HG02981 (cell line): Measurements from ENCODE around the gene SPTLC2.
A peak's percentile ranks its signal among the peaks of the same experiment; 100 is the strongest.

ENCODE experiments used
- ATAC-seq: cut with Tn5 transposase; IDR thresholded peaks from one replicate; pipeline ENCODE4 v1.9.1; 2021; ENCODE audit warnings: mild to moderate bottlenecking, moderate library complexity; ENCODE audit not compliant: unreplicated experiment

Gene SPTLC2

DNA sequence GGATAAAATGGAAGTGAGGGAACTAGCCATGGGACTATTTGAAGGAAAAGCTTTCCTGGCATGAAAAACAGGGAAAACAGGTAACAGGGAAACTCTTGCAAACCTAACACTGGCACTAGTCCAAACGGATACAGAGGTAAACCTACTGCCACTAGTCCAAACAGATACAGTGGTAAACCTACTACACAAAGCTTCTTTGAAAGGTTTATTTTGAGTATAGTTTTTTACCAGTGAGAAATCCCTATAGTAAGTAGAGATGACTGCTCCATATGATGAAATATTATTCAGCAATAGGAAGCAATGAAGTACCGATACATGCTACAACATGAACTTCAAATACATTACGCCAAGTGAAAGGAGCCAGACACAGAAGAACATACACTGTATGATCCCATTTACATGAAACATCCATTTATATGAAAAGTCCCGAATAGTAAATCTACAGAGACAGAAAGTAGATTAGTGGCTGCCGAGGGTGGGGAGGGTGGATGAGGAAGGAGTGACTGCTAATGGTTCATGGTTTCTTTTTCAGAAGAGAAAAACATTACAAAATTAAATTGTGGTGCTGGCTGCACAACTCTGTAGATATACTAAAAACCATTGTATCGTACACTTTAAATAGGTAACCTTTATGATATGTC is 25.5 kb downstream of the SPTLC2 start:
- no peak for ATAC-seq

DNA sequence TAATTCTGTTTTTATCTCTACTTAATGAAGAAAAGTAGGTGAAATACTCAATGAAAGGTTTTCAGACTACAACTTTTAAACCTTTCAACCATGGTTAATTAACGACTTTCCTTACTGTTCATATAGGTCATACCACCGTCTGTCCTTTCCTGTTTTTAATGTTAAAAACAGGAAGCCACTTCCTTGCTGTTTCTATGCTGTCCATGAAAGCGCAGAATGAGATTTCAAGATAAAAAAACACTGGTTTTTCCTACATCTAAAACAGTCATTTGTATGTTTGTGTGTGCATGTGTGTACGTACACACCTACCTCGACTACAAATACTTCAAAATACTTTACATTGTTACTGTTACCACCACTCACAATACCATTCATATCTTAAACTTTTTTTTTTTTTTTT is 27.3 kb downstream of the SPTLC2 start:
- no peak for ATAC-seq

DNA sequence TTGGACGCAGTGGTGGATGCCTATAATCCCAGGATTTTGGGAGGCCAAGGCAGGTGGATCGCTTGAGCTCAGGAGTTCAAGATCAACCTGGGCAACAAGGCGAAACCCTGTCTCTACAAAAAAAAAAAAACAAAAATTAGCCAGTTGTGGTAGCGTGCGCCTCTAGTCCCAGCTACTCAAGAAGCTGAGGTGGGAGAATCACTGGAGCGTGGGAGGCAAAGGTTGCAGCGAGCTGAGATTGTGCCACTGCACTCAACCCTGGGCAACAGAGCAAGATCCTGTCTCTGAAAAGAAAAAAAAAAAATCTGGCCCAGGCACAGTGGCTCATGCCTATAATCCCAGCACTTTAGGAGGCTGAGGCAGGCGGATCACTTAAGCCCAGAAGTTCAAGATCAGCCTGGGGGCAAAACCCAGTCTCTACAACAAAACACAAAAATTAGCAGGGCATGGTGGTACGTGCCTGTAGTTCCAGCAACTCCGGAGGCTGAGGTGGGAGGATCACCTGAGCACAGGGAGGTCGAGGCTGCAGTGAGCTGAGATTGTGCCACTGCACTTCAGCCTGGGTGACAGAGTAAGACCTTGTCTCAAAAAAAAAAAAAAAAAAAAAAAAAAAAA is 27.9 kb downstream of the SPTLC2 start:
- peak; percentile 48 for ATAC-seq

- no peak for ATAC-seq
These were observed 31.1 kb downstream of the SPTLC2 start for GRCh38 chr14:77585385-77585784.

GRCh38 chr14:77584809-77585208 is 31.6 kb downstream of the SPTLC2 start:
- ATAC-seq = no peak

- no peak for ATAC-seq
These were observed 32.8 kb downstream of the SPTLC2 start for GRCh38 chr14:77583657-77584056.

DNA sequence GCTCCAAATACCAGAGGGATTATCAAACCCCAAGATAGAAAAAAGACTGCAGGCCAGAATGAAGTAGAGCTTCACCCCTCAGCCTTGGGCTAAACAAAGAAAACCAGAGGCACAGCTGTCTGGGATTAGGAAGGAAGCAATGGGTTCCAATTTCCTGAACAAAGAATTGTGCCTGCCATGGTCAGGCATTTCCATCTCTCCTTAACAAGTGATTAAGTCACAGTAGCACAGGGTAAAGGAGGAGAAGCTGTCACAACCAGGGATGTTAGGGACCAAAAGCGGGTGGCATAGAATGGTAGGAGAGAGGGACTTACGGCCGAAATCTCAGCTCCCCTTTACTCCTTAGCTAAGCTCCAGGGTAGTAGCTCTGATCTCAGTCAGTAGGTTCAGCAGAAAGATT is 33.9 kb downstream of the SPTLC2 start:
- no peak for ATAC-seq

GRCh38 chr14:77580964-77581505 is 35.4 kb downstream of the SPTLC2 start:
- peak; percentile 99 for ATAC-seq

- peak; percentile 2 for ATAC-seq
These were observed 36.0 kb downstream of the SPTLC2 start for GRCh38 chr14:77580477-77580876.

DNA sequence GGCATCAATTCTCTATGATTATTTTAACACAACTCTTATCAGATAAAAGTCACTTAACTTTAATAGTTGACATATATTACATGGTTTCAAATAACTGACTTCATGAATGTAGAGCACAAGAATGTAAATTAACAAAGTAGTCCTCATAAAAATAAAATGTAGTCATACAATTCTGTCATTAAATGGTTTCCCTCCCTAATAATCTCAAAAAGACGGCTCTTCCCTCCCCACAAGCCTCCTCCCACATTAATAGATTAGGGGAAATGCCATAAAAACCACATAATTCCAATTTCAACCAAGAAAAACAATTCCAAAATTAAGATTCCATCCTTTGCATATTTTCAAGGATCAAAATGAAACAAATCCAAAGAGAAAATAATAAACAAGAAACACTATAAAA is 36.7 kb downstream of the SPTLC2 start:
- ATAC-seq = no peak

- ATAC-seq = no peak
These were observed 37.4 kb downstream of the SPTLC2 start for GRCh38 chr14:77579065-77579464.

DNA sequence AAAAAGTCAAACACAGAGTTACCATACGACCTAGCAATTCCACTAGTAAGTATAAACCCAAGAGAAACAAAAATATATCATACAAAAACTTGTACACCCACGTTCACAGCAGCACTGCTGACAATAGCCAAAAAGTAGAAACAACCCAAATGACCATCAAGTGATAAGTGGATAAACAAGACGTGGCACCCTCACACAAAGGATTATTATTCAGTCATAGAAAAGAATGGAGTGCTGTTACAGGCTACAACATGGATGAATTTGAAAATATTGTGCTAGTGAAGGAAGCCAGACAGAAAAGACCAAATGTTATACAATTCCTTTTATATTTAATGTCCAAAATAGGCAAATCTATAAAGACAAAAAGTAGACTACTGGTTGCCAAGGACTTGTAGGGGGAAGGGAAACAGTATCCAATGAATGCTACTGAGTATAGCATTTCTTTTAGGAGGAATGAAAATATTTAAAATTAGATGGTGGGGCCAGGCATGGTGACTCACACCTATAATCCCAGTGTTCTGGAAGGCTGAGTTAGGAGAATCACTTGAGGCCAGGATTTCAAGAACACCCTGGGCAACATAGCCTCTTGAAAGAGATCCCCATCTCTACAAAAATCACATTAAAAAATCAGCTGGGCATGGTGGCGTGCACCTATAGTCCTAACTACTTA is 41.9 kb downstream of the SPTLC2 start:
- ATAC-seq = no peak

DNA sequence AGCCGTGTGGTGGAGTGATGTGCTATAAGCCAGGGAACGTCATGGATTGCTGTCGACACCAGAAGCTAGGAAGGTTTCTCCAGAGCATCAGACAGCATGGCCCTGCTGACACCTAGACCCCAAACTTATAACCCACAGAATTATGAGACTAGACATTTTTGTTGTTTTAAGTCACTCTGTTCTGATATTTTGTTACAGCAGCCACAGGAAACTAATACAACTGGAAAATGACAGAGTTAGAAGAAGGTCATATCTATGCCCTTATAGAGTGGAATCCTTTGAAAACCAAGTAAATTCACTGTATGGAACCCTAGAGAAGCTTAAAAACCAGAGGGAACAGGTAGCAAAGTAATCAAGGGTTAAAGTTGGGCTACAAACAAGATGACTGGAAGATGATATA is 42.5 kb downstream of the SPTLC2 start:
- no peak for ATAC-seq

GRCh38 chr14:77570706-77571268 is 45.6 kb downstream of the SPTLC2 start:
- no peak for ATAC-seq

- no peak for ATAC-seq
These were observed 50.5 kb downstream of the SPTLC2 start for GRCh38 chr14:77565994-77566305.

DNA sequence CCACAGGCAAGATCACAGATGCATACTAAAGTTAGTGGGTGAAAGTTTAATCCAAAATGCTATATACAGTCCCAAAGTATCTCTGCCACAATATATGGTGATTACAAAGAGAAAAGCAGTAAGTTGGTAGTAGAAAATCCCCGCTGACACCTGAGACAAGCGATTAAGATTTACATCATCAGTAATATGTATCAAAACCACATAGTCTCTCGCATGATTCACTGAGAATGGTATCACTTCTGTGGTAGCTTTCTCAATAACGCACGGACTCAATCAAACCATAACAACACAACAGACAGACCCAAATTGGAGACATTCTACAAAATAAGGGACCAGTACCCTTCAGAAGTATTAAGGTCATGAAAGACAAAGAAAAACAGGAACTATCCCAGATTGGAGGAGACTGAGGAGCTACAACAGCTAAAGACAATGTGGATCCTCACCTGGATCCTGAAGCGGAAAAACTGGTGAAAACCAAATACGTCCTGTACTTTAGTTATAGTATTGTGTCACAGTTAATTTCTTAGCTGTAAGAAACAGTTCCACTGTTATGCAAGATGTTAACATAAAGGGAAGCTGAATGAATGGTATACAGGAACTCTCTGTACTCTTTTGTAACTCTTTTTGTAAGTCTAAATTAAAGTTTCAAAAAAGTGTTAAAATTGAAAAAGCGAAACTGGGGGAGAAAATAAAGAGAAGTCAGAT is 51.0 kb downstream of the SPTLC2 start:
- ATAC-seq = no peak

DNA sequence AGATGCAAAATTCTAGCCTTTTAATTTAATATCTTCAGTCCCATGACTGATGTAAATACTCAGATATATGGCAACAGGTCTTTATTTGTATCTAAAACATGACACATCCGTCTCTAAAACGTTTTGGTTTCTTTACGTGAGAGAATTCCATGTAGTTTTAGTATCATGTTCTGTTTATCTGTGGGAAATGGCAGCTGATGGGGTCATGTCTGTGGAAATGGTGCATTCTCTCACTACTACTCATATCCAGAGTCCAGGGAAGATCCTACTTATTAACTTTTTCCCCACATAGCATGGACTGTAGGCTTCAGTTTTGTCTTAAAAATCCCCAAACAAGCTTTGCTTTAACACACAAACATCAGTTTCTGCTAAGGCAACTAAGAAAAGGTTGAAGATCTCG is 53.8 kb downstream of the SPTLC2 start:
- no peak for ATAC-seq

DNA sequence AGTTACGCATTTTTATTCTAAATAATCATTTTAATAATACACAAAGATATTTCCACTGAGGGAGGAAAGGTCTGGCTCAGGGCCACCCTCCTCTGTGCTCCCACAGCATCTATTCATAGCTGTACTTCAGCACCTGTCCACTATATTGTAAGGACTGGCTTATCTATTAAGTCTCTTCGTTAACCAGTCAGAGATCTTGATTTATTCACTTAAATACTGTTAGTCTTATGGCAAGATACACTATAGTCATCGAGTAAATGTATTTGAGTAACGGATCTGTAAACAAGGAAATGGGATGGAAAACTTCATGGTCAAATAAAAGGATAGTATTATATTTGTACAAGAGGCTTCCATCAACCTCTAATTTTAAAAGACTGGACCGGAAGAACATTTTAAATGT is 54.6 kb downstream of the SPTLC2 start:
- no peak for ATAC-seq

- no peak for ATAC-seq
These were observed 57.1 kb downstream of the SPTLC2 start for GRCh38 chr14:77559381-77559780.

DNA sequence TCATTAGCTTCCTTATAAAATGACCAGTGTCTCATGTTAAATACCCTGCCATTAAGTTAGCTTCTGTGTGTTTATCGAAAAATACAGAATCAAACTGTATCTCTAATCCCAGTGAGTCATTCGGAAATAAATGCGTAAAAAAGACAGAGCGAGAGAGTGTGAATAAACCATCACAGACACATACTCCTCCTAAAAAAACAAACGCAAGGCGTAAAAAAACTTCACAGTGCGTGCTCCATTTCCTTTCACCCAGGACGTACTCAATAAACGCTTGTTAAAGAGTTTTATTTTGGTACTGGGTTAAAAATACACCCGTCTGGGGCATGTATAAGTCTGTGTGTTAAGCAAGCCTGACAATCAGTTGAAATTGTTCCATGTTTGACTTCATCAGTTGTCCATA is 59.0 kb downstream of the SPTLC2 start:
- no peak for ATAC-seq

DNA sequence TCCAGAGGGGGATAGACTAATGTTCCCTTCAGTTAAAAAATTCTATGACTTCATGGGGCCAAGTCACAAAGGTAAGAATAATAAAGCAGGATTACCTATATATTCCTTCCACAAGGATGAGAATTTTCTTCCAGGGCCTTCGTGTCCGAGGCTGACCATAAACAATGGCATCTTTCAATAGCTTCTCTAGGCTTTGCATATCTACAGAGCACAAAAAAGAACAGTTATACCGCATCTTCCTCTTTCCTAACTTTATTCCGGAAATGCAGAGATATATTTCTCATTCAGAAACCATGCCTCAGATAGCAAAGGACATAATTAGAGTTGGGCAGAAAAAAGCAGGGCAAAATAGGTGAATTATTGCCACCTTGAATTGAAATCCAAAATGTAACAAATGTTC is 59.5 kb downstream of the SPTLC2 start:
- no peak for ATAC-seq
